KBM-7 (cell line): ENCODE data around the gene SLK.
A peak's percentile ranks its signal among the peaks of the same experiment; 100 is the strongest.

Experiments used
- DNase-seq: peaks from one replicate; pipeline ENCODE4 v3.0.0-alpha.2; 2015
- in situ Hi-C: fragments of 300-500 bp; cut with MboI; formaldehyde crosslinking; loops from 2 replicates; pipeline ENCODE4 v1.14.3; 2020; ENCODE audit warnings: low sequenced_read_pairs, low pct_unique_long_range_greater_than_20kb, mixed read lengths

SLK gene

GRCh38 chr10:103966671-103967447 is at the start of gene SLK:
Gene SLK, plus strand, starts transcription at chr10:103967140. Its CDS starts 606 bp downstream, at chr10:103967746.
- DNase-seq: peak; percentile 85
- in situ Hi-C loops: no loop called here

DNA sequence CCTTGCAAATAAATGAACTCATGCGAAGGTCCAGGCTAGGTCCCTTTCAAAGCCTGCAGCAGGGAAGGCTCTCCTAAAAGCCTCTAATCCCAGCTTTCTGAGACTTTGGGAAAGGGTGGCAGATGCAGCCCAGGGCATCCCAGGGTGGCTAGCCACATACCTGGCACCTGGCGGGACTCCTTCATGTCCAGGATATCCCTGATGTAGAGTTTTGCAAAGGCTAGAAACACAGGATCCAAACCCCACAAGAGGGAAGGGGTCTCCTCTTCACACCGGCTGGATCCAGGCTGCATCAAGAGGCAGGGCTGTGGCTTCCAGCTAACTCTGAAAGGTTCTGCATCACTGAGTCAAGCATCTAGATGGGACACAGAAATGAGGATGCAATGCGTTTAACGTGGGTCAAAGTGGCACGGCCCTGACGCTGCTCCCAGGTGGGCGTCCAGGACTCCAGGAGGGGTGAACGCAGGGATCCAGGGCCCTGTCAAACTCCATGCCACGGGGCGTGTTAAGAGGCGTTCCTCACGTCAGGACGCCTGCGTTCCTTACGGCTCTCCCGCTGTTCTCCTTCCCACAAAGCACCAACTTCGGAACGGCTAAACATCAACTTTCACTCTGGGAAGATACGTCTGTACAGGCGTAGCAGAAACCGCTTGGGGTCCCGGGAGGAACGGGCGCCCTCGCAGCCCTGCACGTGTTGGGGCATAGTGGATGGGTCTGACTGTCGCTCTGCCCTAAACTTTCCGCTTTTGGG is 49.5 kb upstream of the SLK start:
- no peak for DNase-seq

DNA sequence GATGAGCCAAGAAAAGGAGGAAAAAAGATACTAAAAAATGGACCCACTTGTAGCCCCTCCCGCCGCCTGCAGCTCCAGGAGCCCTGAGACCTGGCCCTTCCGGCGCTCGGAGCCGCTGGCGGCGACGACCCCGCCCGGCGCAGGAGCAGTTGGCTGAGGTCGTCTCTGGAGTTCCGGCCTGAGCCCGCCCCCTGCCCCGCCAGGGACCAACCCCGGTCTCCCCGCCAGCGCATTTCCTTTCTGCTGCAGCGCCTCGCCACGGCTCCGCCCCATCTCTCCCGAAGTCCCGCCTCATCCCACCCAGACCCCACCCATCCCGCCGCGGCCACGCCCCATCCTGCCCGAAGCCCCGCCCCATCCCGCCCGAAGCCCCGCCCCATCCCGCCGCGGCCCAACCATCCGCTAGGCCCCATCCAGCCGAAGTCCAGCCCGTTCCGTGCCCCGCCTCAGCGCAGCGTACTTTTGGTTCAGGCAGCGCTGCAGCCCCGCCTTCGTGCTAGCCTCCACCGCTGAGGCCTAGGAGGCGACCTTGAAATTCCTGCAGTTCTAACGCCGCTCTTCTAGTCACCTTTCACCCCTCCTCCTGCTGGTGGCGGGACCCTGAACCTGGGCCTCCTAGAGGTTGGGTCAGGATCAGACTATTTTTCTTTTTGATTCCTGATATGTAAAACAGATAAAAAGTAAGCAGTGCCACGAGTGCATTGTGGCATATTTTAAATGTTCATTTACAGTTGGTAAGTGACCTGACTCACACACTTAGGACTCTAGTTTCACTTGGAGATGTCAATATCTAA is 48.7 kb upstream of the SLK start, which contains the start of gene STN1:
Gene STN1, minus strand, starts transcription at position 132 of the 794 bp plus-strand sequence. CDS start 590 bp downstream, outside the sequence.
- in situ Hi-C loops: no loop called here
- DNase-seq: peak; percentile 93

More for the DNA sequence above, 49.5 kb upstream of the SLK start:
- in situ Hi-C loops: no loop called here

DNA sequence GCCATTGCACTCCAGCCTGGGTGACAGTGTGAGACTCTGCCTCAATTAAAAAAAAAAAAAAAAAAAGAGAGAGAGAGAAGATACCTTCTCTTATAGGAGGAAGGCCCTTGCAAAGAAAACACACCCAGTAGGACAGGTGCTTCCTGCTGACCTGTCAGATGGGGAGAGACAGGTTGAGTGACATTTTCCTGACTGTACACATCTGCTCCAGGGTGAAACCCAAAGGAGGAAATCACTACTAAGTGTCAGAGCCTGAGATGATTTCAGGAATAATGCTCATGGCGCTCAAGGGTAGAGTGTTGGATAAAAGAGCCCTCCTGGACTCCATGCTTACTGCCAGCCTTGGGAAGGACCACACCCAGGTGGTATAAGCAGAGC is 47.3 kb upstream of the SLK start:
- in situ Hi-C loops: no loop called here

GRCh38 chr10:103921248-103921647 is 45.7 kb upstream of the SLK start:
- in situ Hi-C loops: no loop called here
- DNase-seq: no peak

More for the DNA sequence above, 47.3 kb upstream of the SLK start:
- no peak for DNase-seq

DNA sequence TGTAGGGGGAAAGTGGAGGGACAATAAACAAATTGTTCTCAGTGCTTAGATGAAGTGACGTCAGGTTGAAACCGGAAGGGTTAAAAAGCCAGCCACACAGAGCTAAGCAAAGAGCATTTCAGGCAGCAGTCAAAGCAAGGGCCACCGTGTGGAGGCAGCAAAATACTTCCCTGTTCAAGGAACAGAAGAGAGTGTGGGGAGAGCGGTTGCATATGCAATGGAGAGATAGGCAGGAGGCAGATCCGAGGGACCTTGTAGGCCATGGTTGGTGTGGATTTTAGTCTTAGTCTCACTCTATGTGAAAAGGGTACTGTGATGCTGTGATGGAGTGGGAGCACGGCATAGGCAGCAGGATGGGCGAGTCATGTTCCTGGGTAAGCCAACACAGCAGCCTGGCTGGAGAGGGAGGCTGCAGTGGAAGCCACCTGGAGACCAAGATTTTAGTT is 45.2 kb upstream of the SLK start:
- peak; percentile 77 for DNase-seq
- in situ Hi-C loops: no loop called here

- DNase-seq: no peak
- in situ Hi-C loops: no loop called here
Observed at GRCh38 chr10:103922659-103923058, 44.3 kb upstream of the SLK start.

- in situ Hi-C loops: no loop called here
Observed at GRCh38 chr10:103923502-103923901, 43.4 kb upstream of the SLK start.

DNA sequence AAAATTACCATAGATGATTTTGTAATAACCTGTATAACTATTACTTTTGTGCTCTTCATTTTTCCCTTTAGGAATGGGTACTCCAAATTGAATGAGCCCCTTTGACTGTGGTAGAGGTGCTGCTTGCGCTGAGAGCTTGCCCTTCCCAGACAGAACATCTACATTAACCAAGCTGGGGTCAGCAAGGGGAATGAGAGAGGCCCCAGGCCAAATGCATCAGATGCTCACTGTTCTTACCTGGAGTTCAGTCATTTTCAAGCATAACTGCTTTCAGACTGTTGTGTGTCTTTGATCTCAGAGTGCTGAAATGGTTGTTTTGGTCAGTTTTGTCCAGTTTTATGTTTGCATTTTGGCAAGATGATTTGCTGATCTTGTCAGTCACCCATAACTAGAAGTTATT is 41.3 kb upstream of the SLK start:
- in situ Hi-C loops: no loop called here
- no peak for DNase-seq

More at GRCh38 chr10:103923502-103923901, 43.4 kb upstream of the SLK start:
- no peak for DNase-seq

DNA sequence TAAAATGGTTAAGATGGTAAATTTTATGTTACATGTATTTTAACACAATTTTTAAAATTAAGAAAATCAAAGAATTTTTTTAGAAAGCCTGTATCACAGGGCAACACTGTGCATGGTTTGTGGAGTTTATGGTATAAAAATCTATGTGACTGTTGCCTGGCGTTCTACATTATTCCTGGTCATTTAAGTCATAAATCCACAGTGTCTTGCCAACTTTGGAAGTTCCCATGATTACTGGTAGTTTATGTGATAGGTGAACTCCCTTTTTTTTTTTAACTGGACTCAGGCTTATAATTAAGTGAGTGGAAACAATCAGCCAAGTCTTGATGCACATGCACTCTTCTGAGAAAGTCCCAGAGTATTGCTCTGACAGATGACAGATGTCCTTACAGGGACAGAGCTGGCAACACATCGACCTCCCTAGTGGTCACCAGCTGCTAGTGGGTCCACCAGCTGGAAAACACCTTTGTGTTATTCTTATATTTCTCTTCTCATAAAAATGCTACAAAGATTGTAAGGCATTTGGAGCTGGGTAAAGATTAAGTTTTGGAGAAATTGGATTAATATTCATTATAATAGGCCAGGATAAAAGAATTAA is 40.1 kb upstream of the SLK start:
- in situ Hi-C loops: no loop called here

GRCh38 chr10:103928784-103929183 is 38.2 kb upstream of the SLK start:
- no peak for DNase-seq
- in situ Hi-C loops: no loop called here

More for the DNA sequence above, 40.1 kb upstream of the SLK start:
- DNase-seq: no peak

GRCh38 chr10:103929381-103929921 is 37.5 kb upstream of the SLK start:
- no peak for DNase-seq
- in situ Hi-C loops: no loop called here

GRCh38 chr10:103930449-103930848 is 36.5 kb upstream of the SLK start:
- DNase-seq: no peak
- in situ Hi-C loops: no loop called here

- in situ Hi-C loops: no loop called here
- DNase-seq: no peak
Observed at GRCh38 chr10:103930881-103931280, 36.1 kb upstream of the SLK start.

DNA sequence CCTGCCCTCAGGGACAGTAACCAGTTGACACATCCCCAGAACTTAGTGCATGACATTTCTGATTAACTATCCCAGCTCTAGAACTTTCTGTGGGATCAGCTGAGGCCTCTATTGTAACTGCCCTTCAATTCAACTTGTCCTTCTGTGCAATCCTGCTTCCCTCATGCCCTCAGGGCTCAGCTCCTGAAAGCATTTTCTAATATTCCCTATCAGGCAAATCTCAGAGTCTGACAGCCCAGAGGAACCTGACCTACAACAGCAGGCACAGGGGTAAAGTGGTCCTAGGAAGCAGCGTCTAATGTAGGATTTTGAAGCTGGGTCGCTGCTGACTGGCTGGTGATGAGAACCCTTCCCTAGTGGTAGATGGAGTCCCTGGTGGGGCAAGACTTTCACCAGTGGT is 35.3 kb upstream of the SLK start:
- in situ Hi-C loops: no loop called here
- no peak for DNase-seq

- in situ Hi-C loops: no loop called here
- DNase-seq: no peak
Observed at GRCh38 chr10:103932271-103932670, 34.7 kb upstream of the SLK start.

DNA sequence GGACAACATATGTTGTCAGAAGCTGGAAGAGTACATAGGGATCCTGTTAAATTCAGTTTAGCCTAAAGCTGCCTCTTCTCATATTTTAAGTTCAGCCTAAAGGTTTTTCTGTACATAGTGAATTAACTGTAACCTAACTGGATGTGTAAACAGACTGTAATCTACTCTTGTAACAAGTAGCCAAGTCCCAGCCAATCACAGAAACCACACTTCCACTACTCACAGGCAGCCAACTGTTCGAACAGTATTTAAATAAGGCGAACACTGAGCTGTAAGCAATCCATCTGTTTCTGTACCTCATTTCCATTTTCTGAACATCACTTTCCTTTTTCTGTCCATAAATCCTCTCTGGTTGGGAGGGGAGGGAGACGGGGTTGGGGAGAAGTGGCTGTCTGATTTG is 34.0 kb upstream of the SLK start:
- in situ Hi-C loops: no loop called here
- no peak for DNase-seq

- DNase-seq: no peak
- in situ Hi-C loops: no loop called here
Observed at GRCh38 chr10:103933557-103934121, 33.3 kb upstream of the SLK start.

DNA sequence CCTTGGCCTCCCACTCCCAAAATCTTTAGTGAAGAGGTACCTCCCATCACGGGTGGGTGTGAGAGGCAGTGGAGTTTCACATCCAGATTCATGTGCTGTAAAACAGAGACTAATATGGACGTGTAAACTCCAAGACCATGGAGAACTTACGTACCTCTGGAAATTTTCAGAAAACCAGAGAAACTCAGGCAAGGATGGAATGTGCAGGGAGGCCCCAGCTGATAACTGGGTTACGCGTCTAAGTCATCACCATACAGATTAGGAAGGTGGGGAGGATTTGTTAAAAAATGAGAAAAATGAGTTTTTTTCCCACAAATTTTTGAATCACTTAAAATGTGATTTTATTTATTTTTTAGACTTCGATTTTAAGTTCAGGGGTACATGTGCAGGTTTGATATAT is 32.6 kb upstream of the SLK start:
- in situ Hi-C loops: no loop called here

More for the DNA sequence above, 32.6 kb upstream of the SLK start:
- no peak for DNase-seq
